HCT116 (cell line): Measurements from ENCODE around the gene TMEFF2.

Experiments
- CTCF ChIP-seq, 3 experiments: fragments of 200-600 bp in 1 of 3; sonication (generic) in 1 of 3; IDR thresholded peaks in 2 of 3; conservative IDR thresholded peaks in 1 of 3; 2 replicates each; pipeline ENCODE4 v1.5.1; 2012 to 2017; ENCODE audit warnings: low read depth in 2 of 3, low read length in 2 of 3, antibody characterized with exemption in 1 of 3, borderline replicate concordance in 1 of 3, control low read depth in 1 of 3, mild to moderate bottlenecking in 1 of 3, mixed read lengths in 1 of 3, mixed run types in 1 of 3, moderate library complexity in 1 of 3; ENCODE audit not compliant: insufficient read depth in 1 of 3
- EZH2 ChIP-seq: fragments of 200-600 bp; sonication (generic); IDR thresholded peaks from 2 replicates; pipeline ENCODE4 v1.6.1; 2017; ENCODE audit warnings: antibody characterized with exemption, mixed run types
- POLR2AphosphoS5 ChIP-seq: IDR thresholded peaks from 2 replicates; pipeline ENCODE4 v1.6.1; 2011; ENCODE audit warnings: mild to moderate bottlenecking, low read depth, low read length, moderate library complexity
- REST ChIP-seq: IDR thresholded peaks from 2 replicates; pipeline ENCODE4 v1.6.1; 2012; ENCODE audit warnings: low read depth
- SIN3A ChIP-seq: IDR thresholded peaks from 2 replicates; pipeline ENCODE4 v1.6.1; 2012; ENCODE audit warnings: low read depth
- SRF ChIP-seq: IDR thresholded peaks from 2 replicates; pipeline ENCODE4 v1.6.1; 2012; ENCODE audit warnings: low read depth

GRCh38 chr2:192069417-192069816 lies 125.3 kb downstream of the TMEFF2 start:
- TF ChIP-seq POLR2AphosphoS5 (no peak), REST (no peak), CTCF (IDR thresholded peaks at IDR 0.05 in 2 of 3, conservative IDR thresholded peaks at IDR 0.05 in 1 of 3; ENCODE audit: borderline replicate concordance in 1 of 3, insufficient read depth in 1 of 3, low read depth in 2 of 3, low read length in 2 of 3) (no peak), SIN3A (no peak), SRF (no peak), EZH2 (no peak)
